GM21367 (cell line): Measurements from ENCODE around the gene SLC8A2.

ENCODE experiments used
- ATAC-seq: cut with Tn5 transposase; IDR thresholded peaks from one replicate; pipeline ENCODE4 v1.9.1; 2021; ENCODE audit not compliant: unreplicated experiment

Gene SLC8A2

DNA sequence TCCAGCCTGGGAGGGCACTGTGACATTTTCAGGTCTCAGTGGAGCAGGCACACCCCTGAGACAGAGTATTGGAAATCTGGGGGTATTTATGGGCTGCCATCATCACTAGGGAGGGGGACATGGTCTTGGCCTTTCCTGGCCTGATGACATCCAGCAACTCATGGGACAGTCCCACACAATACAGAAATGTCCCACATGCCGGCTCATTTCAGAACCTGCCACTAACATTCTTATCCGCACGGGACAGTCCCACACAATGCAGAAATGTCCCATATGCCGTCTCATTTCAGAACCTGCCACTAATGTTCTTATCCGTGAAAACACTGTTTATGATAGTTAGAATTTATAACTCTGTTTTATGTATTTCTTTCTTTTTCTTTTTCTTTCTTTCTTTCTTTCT is 9.8 kb downstream of the SLC8A2 start:
- no peak for ATAC-seq

DNA sequence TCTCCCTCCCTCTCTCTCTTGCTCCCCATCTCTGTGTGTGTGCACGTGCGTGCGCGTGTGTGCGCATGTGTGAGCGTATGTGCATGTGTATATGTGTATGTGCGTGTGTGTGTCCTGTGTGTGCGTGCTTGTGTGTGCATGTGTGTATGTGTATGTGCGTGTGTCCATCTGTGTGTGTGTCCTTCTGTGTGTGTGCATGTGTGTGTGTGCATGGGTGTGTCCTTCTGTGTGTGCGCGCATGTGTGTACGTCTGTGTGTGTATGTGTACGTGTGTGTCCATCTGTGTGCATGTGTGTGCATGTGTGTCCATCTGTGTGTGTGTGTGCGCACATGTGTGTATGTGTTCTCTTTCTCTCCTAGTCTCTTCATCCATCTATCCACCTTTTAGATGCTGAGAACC is 12.2 kb downstream of the SLC8A2 start:
- ATAC-seq, result no peak

DNA sequence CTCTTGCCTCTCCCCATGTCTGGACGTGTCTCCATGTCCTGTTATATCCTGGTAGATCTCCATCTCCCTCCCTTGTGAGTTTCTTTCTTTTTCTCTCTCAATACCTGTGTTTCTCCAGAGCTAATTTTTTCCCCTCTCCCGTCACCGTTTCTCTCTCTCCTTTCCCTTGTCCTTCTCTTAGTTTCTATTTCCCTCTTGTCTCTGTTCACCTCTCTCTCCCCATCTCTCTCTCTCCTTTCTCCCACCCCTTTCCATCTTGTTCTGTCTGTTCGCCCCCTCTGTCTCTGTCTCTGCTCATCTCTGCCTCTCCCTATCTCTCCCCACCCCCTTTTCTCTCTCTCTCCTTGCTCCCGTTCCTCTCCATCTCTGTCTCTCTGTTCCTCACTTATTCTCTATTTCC is 13.0 kb downstream of the SLC8A2 start:
- ATAC-seq, result no peak

DNA sequence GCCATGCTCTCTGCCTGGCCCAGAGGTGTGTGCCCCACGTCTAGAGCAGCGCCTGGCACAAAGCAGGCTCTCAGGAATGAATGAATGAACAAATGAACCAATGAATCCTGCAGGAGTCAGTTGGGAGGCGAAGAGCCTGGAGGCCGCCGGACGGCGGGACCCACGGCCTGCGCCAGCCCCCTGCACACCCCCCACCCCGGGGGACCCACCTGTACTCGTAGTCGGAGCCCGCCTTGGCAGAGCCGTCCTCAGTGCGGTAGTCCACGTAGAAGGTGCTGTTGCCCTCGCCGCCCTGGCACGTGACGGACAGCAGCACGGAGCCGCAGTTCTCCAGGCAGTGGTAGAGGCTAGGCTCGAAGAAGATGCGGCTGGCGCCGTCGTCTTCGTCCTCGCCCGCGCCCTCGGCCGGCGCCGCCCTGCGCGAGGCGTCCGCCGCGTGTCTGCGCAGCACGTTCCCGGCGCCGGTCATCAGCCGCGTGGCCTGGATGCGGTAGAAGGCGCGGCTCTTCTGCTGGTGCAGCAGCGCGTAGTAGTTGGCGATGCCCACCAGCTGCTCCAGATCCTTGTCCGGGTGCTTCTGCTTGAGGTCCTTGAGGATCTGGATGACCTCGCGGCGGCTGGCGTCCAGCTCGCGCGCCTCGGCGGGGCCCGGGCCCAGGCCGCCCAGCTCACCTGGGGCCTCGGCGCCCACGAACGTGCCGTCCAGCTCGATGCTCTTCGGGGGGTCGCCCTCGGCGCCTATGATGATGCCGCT is 14.8 kb downstream of the SLC8A2 start:
- ATAC-seq, result no peak

DNA sequence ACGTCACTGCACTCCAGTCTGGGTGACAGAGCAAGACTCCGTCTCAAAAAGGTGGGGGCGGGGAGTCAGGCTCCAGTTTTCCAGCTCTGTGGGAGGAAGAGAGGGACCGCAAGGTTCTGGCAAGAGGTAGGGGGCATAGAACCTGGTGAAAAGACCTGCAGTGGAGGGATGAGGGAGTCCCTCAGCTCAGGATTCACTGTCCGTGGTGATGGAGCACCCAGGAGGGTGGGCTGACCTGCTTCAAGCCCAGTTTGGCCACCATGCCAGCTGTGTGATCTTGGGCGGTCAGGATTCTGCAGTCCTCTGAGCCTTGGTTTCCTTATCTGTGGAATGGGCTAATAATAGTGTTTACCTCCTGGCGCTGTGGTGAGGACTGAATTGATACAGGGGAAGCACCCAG is 21.2 kb downstream of the SLC8A2 start:
- no peak for ATAC-seq

DNA sequence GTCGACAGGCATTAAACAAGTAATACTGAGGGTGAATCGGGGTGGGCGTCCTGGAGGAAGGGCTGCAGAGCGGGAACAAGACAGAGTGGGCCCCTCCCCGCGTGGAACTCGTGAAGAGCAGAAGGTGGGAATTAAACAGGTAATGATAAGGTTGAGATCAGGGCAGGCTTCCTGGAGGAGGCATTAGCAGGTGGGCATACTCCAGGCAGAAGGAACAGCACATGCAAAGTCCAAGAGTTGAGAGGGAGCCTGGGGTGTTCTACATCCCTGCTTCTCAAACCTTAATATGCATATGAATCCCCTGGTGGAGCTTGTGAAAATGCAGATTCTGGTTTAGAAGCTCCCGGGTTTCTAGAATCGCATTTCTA is 23.3 kb downstream of the SLC8A2 start:
- no peak for ATAC-seq

- ATAC-seq, result no peak
Observed at GRCh38 chr19:47447470-47448359, 24.0 kb downstream of the SLC8A2 start.

DNA sequence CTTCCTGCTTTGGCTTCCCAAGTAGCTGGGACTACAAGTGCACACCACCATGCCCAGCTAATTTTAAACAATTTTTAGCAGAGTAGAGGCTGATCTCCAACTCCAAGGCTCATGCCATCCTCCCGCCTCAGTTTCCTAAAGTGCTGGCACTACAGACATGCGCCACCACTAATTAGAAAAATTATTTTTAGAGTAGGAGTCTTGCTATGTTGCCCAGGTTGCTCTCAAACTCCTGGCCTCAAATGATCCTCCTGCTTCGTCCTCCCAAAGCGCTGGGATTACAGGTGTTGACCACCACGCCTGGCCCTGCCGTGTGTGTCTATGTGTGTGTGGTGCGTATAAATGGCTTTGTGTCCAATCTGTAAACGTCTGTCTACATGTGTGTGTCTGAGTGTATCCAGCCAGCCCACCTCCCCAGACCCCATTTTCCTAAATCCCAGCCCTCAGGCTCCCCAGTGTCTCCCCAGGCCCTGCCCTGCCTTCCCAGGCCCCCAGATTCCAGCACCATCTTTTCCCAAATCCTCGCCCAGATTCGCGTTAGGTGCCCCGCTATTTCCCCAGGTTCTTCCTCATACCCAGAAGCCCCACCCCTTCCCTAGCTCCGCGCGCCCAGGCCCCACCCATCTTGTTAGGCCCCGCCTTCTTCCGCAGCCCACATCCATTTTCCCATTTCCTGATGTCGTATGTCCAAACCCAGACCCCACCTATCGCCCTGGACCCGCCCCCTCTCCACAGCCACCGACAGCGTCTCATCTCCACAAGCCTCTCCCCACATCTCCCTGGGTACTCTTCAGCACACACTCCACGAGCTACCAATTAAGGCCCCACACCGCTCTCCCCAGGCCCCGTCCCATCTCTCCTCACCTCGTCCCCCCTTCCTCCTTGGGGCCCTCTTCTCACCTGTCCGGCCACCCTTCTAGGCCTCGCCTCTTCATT is 24.9 kb downstream of the SLC8A2 start:
- ATAC-seq, result no peak

DNA sequence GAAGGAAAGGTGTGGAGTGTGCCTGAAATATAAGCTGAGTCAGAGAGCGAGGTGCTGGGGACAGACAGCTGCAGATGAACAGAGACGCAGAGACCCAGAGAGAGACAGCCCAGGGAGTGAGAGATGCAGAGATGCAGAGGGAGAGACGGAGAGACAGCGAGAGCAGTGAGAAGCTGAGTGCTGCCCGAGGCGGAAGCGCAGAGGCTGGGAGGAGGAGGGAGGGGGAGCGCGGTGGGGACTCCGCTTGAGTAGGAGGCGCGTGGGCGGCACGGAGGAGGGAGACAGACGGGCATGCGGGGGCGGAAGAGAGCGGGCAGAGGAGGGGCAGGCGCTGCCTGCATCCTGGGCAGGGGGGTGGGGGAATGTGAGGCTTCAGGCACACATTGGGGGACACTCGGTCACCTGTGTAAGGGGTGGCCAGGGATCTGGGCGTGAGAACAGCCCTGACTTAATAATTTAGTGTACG is 25.7 kb downstream of the SLC8A2 start:
- no peak for ATAC-seq

GRCh38 chr19:47445527-47445926 is 26.2 kb downstream of the SLC8A2 start:
- no peak for ATAC-seq

GRCh38 chr19:47444388-47444821 is 27.3 kb downstream of the SLC8A2 start:
- no peak for ATAC-seq

GRCh38 chr19:47443331-47443730 is 28.4 kb downstream of the SLC8A2 start:
- ATAC-seq, result no peak

DNA sequence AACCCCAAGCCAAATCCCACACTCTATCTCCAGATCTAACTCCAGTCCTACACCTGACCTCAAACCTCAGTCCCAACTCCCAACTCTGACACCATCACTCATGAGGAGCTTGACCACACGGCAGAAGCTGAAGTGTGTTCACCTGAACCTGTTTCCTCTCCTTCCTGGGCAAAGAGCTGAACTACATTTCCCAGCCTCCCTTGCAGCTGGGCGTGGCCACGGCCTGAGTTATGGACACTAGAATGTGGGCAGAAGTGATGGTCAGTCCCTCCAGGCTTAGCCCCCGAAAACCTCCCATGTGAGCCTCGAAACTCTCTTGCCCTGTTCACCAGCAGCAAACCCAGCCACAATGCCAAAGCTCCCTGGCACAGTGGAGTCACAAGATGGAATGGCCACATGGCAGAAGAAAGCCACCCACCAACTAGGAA is 32.9 kb downstream of the SLC8A2 start:
- ATAC-seq, result no peak

GRCh38 chr19:47437500-47437899 is 34.2 kb downstream of the SLC8A2 start:
- no peak for ATAC-seq

GRCh38 chr19:47436712-47437401 is 34.8 kb downstream of the SLC8A2 start:
- no peak for ATAC-seq

DNA sequence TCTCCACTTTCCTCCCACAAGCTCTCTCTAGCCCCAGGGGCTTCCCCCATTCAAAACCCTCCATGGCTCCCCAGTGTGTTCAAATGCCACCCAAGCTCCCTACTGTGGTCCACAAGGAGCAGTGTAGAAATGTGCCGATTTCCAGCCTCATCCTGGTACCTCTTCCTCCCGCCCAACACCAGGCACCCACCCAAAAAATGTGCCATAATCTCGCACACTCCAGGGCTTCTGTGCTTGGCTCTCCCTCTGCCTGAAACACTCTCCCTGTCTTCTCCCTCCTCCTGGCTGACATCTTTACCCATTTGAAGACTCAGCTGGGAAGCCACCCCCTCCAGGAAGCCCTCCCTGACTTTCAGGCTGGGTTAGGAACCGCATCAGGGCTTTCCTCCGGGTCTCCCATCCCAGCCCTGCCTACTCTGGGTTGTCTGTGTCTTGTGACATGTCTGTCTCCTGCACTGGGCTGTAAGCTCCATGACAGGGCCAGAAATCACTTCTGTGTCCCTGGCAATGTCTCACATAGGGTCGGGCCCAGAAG is 35.7 kb downstream of the SLC8A2 start:
- ATAC-seq, result no peak

DNA sequence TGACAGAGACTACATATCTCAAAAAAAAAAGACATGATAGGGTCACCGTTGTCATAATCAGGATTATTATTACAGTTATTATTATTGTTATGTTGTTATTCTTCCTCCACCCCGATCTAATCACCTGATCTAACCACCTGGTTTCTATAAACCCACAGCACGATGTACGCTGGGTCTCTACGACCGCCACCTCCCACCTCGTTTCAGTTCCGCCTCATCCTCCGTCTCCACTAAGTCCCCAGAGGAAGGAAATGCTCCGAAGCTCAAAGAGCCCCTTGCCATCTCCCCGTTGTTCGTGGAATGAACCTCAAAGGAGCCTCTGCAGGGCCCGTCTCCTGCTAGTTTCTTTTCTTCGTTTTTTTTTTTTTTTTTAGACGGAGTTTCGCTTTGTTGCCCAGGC is 36.5 kb downstream of the SLC8A2 start:
- ATAC-seq, result no peak

DNA sequence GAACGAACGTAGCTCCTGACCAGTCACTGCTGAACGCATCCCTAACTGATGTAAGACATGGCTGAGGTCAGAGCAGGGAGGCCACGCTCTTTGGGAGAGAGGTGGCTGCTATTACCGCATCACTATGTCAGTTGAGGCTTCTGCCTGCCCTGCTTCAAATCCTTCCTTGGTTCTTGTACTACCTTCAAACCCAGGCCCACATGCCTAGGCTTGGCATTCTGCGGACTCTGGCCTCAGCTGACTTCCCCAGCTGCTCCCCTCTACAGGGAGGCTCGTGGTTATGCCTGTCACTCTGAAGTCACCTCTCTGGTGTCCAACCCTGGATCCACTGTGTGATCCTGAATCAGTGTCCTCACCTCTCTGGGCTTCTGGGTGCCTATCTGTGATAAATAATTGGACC is 37.6 kb downstream of the SLC8A2 start:
- no peak for ATAC-seq

GRCh38 chr19:47433121-47433520 is 38.6 kb downstream of the SLC8A2 start:
- ATAC-seq, result no peak

GRCh38 chr19:47432499-47432898 is 39.2 kb downstream of the SLC8A2 start:
- no peak for ATAC-seq
